Transverse colon (tissue), 4 donors: ENCODE results near the gene PDLIM1. TPM values are rescaled to one million over a fixed set of nuclear protein-coding genes. Genes with fewer than 3 reads are reported as not detected.
A peak's percentile ranks its signal among the peaks of the same experiment; 100 is the strongest.

ENCODE experiments used
- DNase-seq: peaks from one replicate; pipeline ENCODE4 v3.0.0-alpha.2; 2019
- H3K27ac ChIP-seq, 4 donors: fragments of 200-600 bp; sonication (generic); 2 replicates each; pipeline ENCODE4 v1.5.1; 2016 to 2018; ENCODE audit warnings: inconsistent platforms in 4 of 4
- H3K27me3 ChIP-seq: fragments of 200-600 bp; sonication (generic); 2 replicates; pipeline ENCODE4 v1.5.1; 2017; ENCODE audit warnings: inconsistent platforms
- H3K36me3 ChIP-seq, 4 donors: fragments of 200-600 bp; sonication (generic); 2 replicates each; pipeline ENCODE4 v1.5.1; 2017 to 2019; ENCODE audit warnings: inconsistent platforms in 4 of 4
- H3K4me1 ChIP-seq, 4 donors: fragments of 200-600 bp; sonication (generic); 2 replicates each; pipeline ENCODE4 v1.5.1; 2017 to 2020; ENCODE audit warnings: inconsistent platforms in 4 of 4
- H3K4me3 ChIP-seq, 4 donors: fragments of 200-600 bp; sonication (generic); 1 replicate in 1 of 4; 2 replicates in 3 of 4; pipeline versions ENCODE4 v1.5.1 to v1.6.1; 2017 to 2019; ENCODE audit warnings: inconsistent platforms in 4 of 4
- H3K9me3 ChIP-seq, 2 donors: fragments of 200-600 bp; sonication (generic); 2 replicates each; pipeline ENCODE4 v1.5.1; 2017 to 2019; ENCODE audit warnings: inconsistent platforms in 2 of 2
- CTCF ChIP-seq, 5 experiments: fragments of 200-600 bp in 3 of 5; fragments of 450-650 bp in 2 of 5; sonication (generic) in 3 of 5; IDR thresholded peaks; 1 replicate in 2 of 5; 2 replicates in 3 of 5; pipeline ENCODE4 v1.5.1; 2016 to 2017; ENCODE audit warnings: antibody characterized with exemption in 5 of 5, inconsistent platforms in 3 of 5, mild to moderate bottlenecking in 2 of 5, moderate library complexity in 1 of 5
- EP300 ChIP-seq: sonication (generic); formaldehyde crosslinking; IDR thresholded peaks from one replicate; pipeline ENCODE4 v1.6.1; 2017; ENCODE audit warnings: antibody characterized with exemption, low read depth
- POLR2A ChIP-seq: fragments of 450-650 bp; IDR thresholded peaks from one replicate; pipeline ENCODE4 v1.6.1; 2016; ENCODE audit warnings: antibody characterized with exemption, mild to moderate bottlenecking, moderate library complexity
- POLR2AphosphoS5 ChIP-seq, 3 donors: sonication (generic); formaldehyde crosslinking; IDR thresholded peaks; one replicate each; pipeline ENCODE4 v1.6.1; 2016; ENCODE audit warnings: antibody characterized with exemption in 3 of 3
- WGBS, 2 donors: methylation state at CpG; one replicate each; pipeline ENCODE4 v1.1.5; 2018; ENCODE audit warnings: low coverage in 1 of 2; 5-methylcytosine and 5-hydroxymethylcytosine counted together
- in situ Hi-C, 4 donors: fragments of 200-750 bp; cut with MboI; loops; one replicate each; pipeline versions ENCODE4 v1.15.0 to v1.15.1; 2017; ENCODE audit warnings: low sequenced_read_pairs in 3 of 4, low pct_ligation_motif_present in 1 of 4, low pct_unique_long_range_greater_than_20kb in 1 of 4
- intact Hi-C: fragments of 100-400 bp; cut with DNase I; formaldehyde crosslinking; loops from one replicate; pipeline ENCODE4 v1.15.1; 2023; ENCODE audit warnings: low total_unique reads
- total RNA-seq, 4 donors: library from RNA; depleted of rRNA; stranded (reverse); fragments of >200 nt; gene quantifications; one replicate each; pipeline ENCODE4 v1.1.0, GENCODE V29; 2016

PDLIM1 gene
- total RNA-seq, 4 donors from 2014 or later: 201 to 259 (median 225) TPM

- TF ChIP-seq POLR2A (no peak), EP300 (no peak), POLR2AphosphoS5 (IDR thresholded peaks at IDR 0.05) (no peak), CTCF (IDR thresholded peaks at IDR 0.05) (no peak)
- Histone ChIP-seq H3K9me3 (no peaks in the 10 kb centered on the region), H3K27me3 (no peaks in the 10 kb centered on the region), H3K4me3 (no peak overlapping the region), H3K36me3 (no peaks in the 10 kb centered on the region), H3K4me1 (peaks cover 7 to 15% (median 11%) of the 10 kb centered on the region in 4 donors), H3K27ac (peak overlapping the region; percentile 73 to 82 (median 77))
- in situ Hi-C loops: no loop called here
- intact Hi-C loops: no loop called here
- WGBS, 2 donors: 93 to 95% methylated on average over 2 to 4 of the region's 4 CpGs
- no peak for DNase-seq
Observed at GRCh38 chr10:95332666-95333249, 42.0 kb upstream of the PDLIM1 start.

GRCh38 chr10:95331596-95332130, 40.9 kb upstream of the PDLIM1 start:
- no peak for TF ChIP-seq CTCF (IDR thresholded peaks at IDR 0.05)
- TF ChIP-seq POLR2A: no peak
- no peak for TF ChIP-seq EP300
- TF ChIP-seq POLR2AphosphoS5 (IDR thresholded peaks at IDR 0.05): no peak
- intact Hi-C loops (no loop called here), in situ Hi-C loops (no loop called here)
- no peaks in the 10 kb centered on the region for H3K36me3 ChIP-seq
- H3K27ac ChIP-seq: peak overlapping the region in 3 of 4 donors; percentile 34 to 73 (median 39)
- H3K9me3 ChIP-seq: no peaks in the 10 kb centered on the region
- H3K4me3 ChIP-seq: no peak overlapping the region
- peaks cover 8 to 15% (median 12%) of the 10 kb centered on the region in 4 donors for H3K4me1 ChIP-seq
- no peak for DNase-seq
- WGBS, 2 donors: 86 to 100% methylated on average over 1 to 3 of the region's 3 CpGs
- no peaks in the 10 kb centered on the region for H3K27me3 ChIP-seq

- no peak for DNase-seq
- H3K27ac ChIP-seq: peak overlapping the region; percentile 12 to 60 (median 36)
- peaks cover 8 to 11% (median 10%) of the 10 kb centered on the region in 4 donors for H3K4me1 ChIP-seq
- H3K27me3 ChIP-seq: no peaks in the 10 kb centered on the region
- H3K36me3 ChIP-seq: no peaks in the 10 kb centered on the region
- intact Hi-C loops: no loop called here
- no peak overlapping the region for H3K4me3 ChIP-seq
- TF ChIP-seq CTCF (IDR thresholded peaks at IDR 0.05): no peak
- TF ChIP-seq POLR2AphosphoS5 (IDR thresholded peaks at IDR 0.05): no peak
- TF ChIP-seq POLR2A: no peak
- no peak for TF ChIP-seq EP300
- H3K9me3 ChIP-seq: no peaks in the 10 kb centered on the region
- in situ Hi-C loops: no loop called here
- 86 to 96% methylated on average over 1 of the region's 1 CpG for WGBS, 2 donors
Observed at GRCh38 chr10:95330966-95331453, 40.2 kb upstream of the PDLIM1 start.

GRCh38 chr10:95329296-95329695, 38.5 kb upstream of the PDLIM1 start:
- in situ Hi-C loops: no loop called here
- 87 to 92% methylated on average over 9 of the region's 9 CpGs for WGBS, 2 donors
- no peak for TF ChIP-seq EP300
- TF ChIP-seq POLR2AphosphoS5 (IDR thresholded peaks at IDR 0.05): no peak
- no peak for TF ChIP-seq CTCF (IDR thresholded peaks at IDR 0.05)
- TF ChIP-seq POLR2A: no peak
- no peaks in the 10 kb centered on the region for H3K27me3 ChIP-seq
- DNase-seq: no peak
- H3K27ac ChIP-seq: peak overlapping the region; percentile 17 to 62 (median 36)
- intact Hi-C loops: no loop called here
- H3K4me3 ChIP-seq: no peak overlapping the region
- H3K4me1 ChIP-seq: peaks cover 0 to 5% (median 0%) of the 10 kb centered on the region in 4 donors
- no peaks in the 10 kb centered on the region for H3K36me3 ChIP-seq
- no peaks in the 10 kb centered on the region for H3K9me3 ChIP-seq
